Esophagus squamous epithelium (tissue), 4 donors: ENCODE results near the gene CDH8.

Experiments used
- POLR2A ChIP-seq, 4 donors: fragments of 450-650 bp; IDR thresholded peaks; one replicate each; pipeline ENCODE4 v1.6.1; 2017; ENCODE audit warnings: antibody characterized with exemption in 4 of 4, mild to moderate bottlenecking in 4 of 4, moderate library complexity in 3 of 4
- TF ChIP-seq, protein P1 (sequence below), 6 experiments: fragments of 450-650 bp in 4 of 6; fragments of 200-600 bp in 2 of 6; sonication (generic) in 2 of 6; IDR thresholded peaks; one replicate each; pipeline ENCODE4 v1.5.1; 2016 to 2019; ENCODE audit warnings: antibody characterized with exemption in 6 of 6, mild to moderate bottlenecking in 4 of 6, moderate library complexity in 4 of 6

DNA sequence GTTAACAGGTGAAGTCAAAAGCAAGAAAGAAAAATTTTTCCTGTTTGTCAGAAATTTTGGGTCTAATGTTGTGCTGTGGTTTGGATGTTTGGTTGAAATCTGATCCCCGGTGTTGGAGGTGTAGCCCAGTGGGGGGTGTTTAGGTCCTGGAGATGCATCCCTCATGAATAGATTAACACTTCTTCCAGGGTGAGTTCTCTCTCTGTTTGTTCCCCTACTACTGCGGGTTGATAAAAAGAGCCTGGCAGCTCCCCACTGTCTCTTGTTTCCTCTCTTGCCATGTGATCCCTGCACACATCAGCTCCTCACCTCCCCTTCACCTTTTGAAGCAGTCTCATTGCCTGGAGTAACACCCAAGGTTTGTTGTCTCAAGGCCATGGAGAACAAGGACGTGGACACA, 14.6 kb upstream of the CDH8 start:
- TF ChIP-seq, protein P1, sequence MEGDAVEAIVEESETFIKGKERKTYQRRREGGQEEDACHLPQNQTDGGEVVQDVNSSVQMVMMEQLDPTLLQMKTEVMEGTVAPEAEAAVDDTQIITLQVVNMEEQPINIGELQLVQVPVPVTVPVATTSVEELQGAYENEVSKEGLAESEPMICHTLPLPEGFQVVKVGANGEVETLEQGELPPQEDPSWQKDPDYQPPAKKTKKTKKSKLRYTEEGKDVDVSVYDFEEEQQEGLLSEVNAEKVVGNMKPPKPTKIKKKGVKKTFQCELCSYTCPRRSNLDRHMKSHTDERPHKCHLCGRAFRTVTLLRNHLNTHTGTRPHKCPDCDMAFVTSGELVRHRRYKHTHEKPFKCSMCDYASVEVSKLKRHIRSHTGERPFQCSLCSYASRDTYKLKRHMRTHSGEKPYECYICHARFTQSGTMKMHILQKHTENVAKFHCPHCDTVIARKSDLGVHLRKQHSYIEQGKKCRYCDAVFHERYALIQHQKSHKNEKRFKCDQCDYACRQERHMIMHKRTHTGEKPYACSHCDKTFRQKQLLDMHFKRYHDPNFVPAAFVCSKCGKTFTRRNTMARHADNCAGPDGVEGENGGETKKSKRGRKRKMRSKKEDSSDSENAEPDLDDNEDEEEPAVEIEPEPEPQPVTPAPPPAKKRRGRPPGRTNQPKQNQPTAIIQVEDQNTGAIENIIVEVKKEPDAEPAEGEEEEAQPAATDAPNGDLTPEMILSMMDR (IDR thresholded peaks at IDR 0.05) = no peak
- no peak for TF ChIP-seq POLR2A (IDR thresholded peaks at IDR 0.05)
